Measurements from ENCODE around the gene RPS10. TPM values are rescaled to one million over a fixed set of nuclear protein-coding genes. Genes with fewer than 3 reads are reported as not detected.
A peak's percentile ranks its signal among the peaks of the same experiment; 100 is the strongest.

RPS10 gene
- total RNA-seq (2013): 2,318 TPM
- polyA plus RNA-seq: 1,000 to 10,000 TPM in 2 of 3 donors, 100 to 1,000 TPM in 1; 645 to 2,603 (median 1,054) TPM
- polyA minus RNA-seq: 797 and 1,301 TPM in 2 replicates
- total RNA-seq: 1.4 to 4.5 (median 3.1) reads per million in 11 experiments

DNA sequence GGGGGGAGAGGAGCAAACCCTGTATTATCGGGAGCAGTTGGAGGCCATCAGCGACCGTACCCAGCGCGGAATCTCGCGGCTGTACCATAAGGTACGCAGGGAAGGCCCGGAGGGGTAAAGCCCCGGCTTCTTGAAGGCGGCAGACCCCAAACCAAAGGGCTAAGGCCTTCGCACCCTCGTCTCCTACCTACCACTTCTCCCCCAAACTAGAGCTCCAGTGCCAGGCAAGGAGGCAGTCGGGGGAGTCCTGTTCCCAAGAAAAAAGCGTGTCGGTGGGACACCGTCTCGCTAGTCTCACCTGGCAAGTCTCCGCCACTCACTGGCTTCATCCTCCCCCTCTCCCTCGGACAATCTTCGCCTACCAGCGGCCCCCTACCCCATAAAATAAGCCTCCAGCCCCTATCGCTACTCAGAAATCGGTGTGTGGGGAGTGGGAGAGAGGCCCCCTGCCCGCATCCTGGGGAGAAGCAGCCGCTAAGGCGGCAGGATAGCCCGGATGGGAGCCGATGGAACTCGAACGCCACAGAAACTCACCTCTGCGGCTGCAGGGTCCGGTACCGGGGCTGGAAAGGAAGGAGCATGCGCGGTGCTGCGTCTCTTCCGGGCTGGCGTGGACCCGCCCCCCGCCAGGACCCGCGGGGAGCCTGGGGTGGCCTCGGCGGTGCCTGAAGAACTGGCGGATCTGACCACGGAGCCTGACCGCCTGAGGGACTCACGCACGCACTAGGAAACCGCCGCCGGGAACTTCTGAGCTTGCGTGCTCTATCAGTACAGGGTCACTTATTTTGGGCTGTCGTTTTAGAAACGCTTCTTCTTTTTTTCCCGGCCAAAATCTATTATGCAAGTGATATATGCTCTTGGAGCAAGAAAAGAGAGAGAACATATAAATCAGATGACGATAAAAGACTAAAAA lies at the start of gene RPS10:
TSS of gene RPS10 (minus strand) at position 572 of the 913 bp plus-strand sequence. CDS start 848 bp downstream, outside the sequence.
- peak; percentile 93 to 98 (median 96) for DNase-seq
- Mint-ChIP-seq H3K27me3 (ENCODE audit: low read depth in 3 of 3) (peaks cover 0 to 5% (median 5%) of the 10 kb centered on the region in 3 donors), H3K4me1 (peaks cover 15% of the 10 kb centered on the region), H3K36me3 (peaks cover 41 to 42% of the 10 kb centered on the region in 2 donors), H3K27ac (peak within 1 kb of the TSS; percentile 95 to 97 (median 97)), H3K4me3 (peak within 1 kb of the TSS; percentile 93), H3K9me3 (peaks cover 0 to 4% (median 0%) of the 10 kb centered on the region in 7 donors)
- 0% methylated on average over 43 of the region's 58 CpGs for WGBS (ENCODE audit: insufficient coverage)
- H3K27ac ChIP-seq (ENCODE audit: low read depth in 1 of 2, low read length in 2 of 2): peak within 1 kb of the TSS; percentile 78 to 87
- H4K20me1 ChIP-seq (ENCODE audit: insufficient read depth, low read length): peaks cover 29% of the 10 kb centered on the region
- peak within 1 kb of the TSS; percentile 72 to 83 (median 83) for H3K4me3 ChIP-seq (replicated peaks in 1 of 3; ENCODE audit: low read depth in 2 of 3, low read length in 3 of 3)
- intact Hi-C loops (cut with micrococcal nuclease): loop anchor here (2.0 to 5.0 kb wide), 2 partner anchors 177 to 638 kb away; partner anchors contain the start of genes LEMD2 (in 1 of the 2) and SMIM29 (in 1 of the 2)
- TF ChIP-seq, protein P1, sequence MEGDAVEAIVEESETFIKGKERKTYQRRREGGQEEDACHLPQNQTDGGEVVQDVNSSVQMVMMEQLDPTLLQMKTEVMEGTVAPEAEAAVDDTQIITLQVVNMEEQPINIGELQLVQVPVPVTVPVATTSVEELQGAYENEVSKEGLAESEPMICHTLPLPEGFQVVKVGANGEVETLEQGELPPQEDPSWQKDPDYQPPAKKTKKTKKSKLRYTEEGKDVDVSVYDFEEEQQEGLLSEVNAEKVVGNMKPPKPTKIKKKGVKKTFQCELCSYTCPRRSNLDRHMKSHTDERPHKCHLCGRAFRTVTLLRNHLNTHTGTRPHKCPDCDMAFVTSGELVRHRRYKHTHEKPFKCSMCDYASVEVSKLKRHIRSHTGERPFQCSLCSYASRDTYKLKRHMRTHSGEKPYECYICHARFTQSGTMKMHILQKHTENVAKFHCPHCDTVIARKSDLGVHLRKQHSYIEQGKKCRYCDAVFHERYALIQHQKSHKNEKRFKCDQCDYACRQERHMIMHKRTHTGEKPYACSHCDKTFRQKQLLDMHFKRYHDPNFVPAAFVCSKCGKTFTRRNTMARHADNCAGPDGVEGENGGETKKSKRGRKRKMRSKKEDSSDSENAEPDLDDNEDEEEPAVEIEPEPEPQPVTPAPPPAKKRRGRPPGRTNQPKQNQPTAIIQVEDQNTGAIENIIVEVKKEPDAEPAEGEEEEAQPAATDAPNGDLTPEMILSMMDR (IDR thresholded peaks at IDR 0.05): no peak
- H3K9me3 ChIP-seq (replicated peaks in 1 of 2; ENCODE audit: control insufficient read depth in 1 of 2, insufficient read depth in 1 of 2, low read length in 2 of 2): peaks cover 0 to under 1% of the 10 kb centered on the region in 2 donors
- peaks cover 12% of the 10 kb centered on the region in 2 donors for H3K4me1 ChIP-seq (ENCODE audit: control insufficient read depth in 1 of 2, insufficient read depth in 2 of 2, low read length in 2 of 2)
- H3K9ac ChIP-seq (ENCODE audit: insufficient read depth, low read length, poor library complexity, severe bottlenecking): peak within 1 kb of the TSS; percentile 93
- peak within 1 kb of the TSS; percentile 83 for H3K4me2 ChIP-seq (replicated peaks; ENCODE audit: extremely low read depth, low read length, poor library complexity, severe bottlenecking)
- H3K36me3 ChIP-seq (replicated peaks in 1 of 2; ENCODE audit: control insufficient read depth in 1 of 2, insufficient read depth in 2 of 2, low read length in 2 of 2): peaks cover 39 to 42% of the 10 kb centered on the region in 2 donors
- H2AFZ ChIP-seq (ENCODE audit: insufficient read depth, low read depth, low read length, poor library complexity, severe bottlenecking): peak within 1 kb of the TSS; percentile 87
- H3K79me2 ChIP-seq (ENCODE audit: insufficient read depth, low read length): peaks cover 43% of the 10 kb centered on the region
- no peaks in the 10 kb centered on the region for H3K27me3 ChIP-seq (ENCODE audit: control insufficient read depth in 2 of 2, insufficient read depth in 2 of 2, low read length in 2 of 2)

DNA sequence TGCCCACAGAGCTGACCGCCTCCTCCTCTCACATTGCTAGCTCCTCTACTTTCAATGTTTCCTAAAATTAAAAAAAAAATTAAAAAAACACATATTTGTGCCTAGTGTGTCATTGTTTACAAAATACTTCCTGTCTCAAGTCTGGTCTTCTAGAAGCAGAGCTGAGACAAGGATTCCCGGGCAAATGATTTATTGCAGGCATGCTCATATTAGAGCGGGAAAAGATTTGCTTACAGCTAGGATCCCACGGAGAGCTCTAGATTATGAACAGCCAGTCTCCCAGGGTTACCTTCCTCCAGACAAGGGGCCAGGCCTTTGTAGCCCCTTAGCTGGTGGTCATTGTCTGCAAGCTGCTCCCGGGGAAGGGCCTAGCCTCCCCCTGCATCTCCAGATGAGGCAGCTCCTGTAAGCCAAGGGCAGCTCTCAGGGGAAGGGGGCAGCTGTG lies 49.4 kb upstream of the RPS10 start:
- Histone ChIP-seq H3K36me3 (replicated peaks in 1 of 2; ENCODE audit: control insufficient read depth in 1 of 2, insufficient read depth in 2 of 2, low read length in 2 of 2) (no peaks in the 10 kb centered on the region), H3K27ac (ENCODE audit: low read depth in 1 of 2, low read length in 2 of 2) (no peak overlapping the region), H3K4me3 (replicated peaks in 1 of 3; ENCODE audit: low read depth in 2 of 3, low read length in 3 of 3) (no peak overlapping the region), H4K20me1 (ENCODE audit: insufficient read depth, low read length) (no peaks in the 10 kb centered on the region), H3K27me3 (ENCODE audit: control insufficient read depth in 2 of 2, insufficient read depth in 2 of 2, low read length in 2 of 2) (no peaks in the 10 kb centered on the region), H3K79me2 (ENCODE audit: insufficient read depth, low read length) (no peaks in the 10 kb centered on the region), H3K9me3 (replicated peaks in 1 of 2; ENCODE audit: control insufficient read depth in 1 of 2, insufficient read depth in 1 of 2, low read length in 2 of 2) (peaks cover 0 to 3% of the 10 kb centered on the region in 2 donors), H3K9ac (ENCODE audit: insufficient read depth, low read length, poor library complexity, severe bottlenecking) (no peak overlapping the region), H3K4me2 (replicated peaks; ENCODE audit: extremely low read depth, low read length, poor library complexity, severe bottlenecking) (no peak overlapping the region), H3K4me1 (ENCODE audit: control insufficient read depth in 1 of 2, insufficient read depth in 2 of 2, low read length in 2 of 2) (no peaks in the 10 kb centered on the region), H2AFZ (ENCODE audit: insufficient read depth, low read depth, low read length, poor library complexity, severe bottlenecking) (no peak overlapping the region)
- DNase-seq: no peak
- intact Hi-C loops (cut with micrococcal nuclease): no loop called here
- TF ChIP-seq, protein P1 (IDR thresholded peaks at IDR 0.05): no peak
- no peak overlapping the region for H3K4me3 Mint-ChIP-seq
- H3K9me3 Mint-ChIP-seq: peaks cover 0 to 11% (median 5%) of the 10 kb centered on the region in 7 donors
- H3K4me1 Mint-ChIP-seq: no peaks in the 10 kb centered on the region
- peaks cover 0 to 5% (median 0%) of the 10 kb centered on the region in 3 donors for H3K27me3 Mint-ChIP-seq (ENCODE audit: low read depth in 3 of 3)
- 95% methylated on average over 4 of the region's 5 CpGs for WGBS (ENCODE audit: insufficient coverage)
- H3K36me3 Mint-ChIP-seq: no peaks in the 10 kb centered on the region
- no peak overlapping the region for H3K27ac Mint-ChIP-seq

Measured in CD14-positive monocyte (primary cell).